Uterus (tissue), 2 donors: Measurements from ENCODE around the gene OR51F2.

Source experiments
- CTCF ChIP-seq, 4 experiments: fragments of 200-600 bp in 2 of 4; fragments of 450-650 bp in 2 of 4; sonication (generic) in 2 of 4; IDR thresholded peaks; one replicate each; pipeline ENCODE4 v1.5.1; 2016 to 2019; ENCODE audit warnings: antibody characterized with exemption in 4 of 4, mild to moderate bottlenecking in 2 of 4, moderate library complexity in 1 of 4
- POLR2A ChIP-seq, 2 donors: fragments of 450-650 bp; IDR thresholded peaks; one replicate each; pipeline ENCODE4 v1.6.1; 2016; ENCODE audit warnings: antibody characterized with exemption in 2 of 2, mild to moderate bottlenecking in 1 of 2, moderate library complexity in 1 of 2

DNA sequence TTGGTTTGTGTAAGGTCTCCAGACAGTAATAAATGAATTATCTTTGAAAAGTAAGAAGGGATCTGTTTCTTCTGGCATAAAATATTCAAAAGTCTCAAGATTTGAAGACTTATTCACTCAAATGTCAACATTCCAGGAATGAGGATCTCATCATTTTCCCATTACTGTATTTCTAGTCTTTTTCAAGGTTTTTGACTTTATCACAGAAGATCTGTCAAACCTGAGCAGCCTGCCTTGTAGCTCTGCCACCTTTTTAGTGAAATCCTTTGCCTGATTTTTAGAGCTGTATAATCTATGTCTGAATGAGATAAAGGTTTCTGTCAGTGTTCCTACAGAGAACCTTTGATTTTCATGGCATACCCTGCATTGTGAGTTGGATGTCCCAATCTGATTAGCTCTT, 4.0 kb downstream of the OR51F2 start:
- TF ChIP-seq CTCF (IDR thresholded peaks at IDR 0.05) (no peak), POLR2A (IDR thresholded peaks at IDR 0.05) (no peak)
